ENCODE data around the gene ZNF487.

DNA sequence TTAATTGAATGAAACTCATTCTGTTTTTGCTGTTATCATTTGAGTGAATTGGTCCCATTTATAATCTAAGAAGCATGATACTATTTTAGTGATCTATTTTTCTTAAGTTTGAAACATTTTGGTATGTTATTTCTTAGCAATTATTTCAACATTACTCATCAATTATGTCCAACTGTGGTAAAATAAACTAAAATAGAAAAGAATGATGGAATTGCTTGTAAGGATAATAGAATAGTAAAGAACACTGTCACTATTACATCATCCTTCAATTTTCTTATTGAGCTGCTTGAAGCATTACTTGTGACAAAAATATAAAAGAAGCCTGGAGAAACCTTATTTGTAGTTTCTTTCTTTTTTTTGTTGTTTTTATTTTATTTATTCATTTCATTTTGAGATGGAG is 42.4 kb downstream of the ZNF487 start:
- TF ChIP-seq, protein P1, sequence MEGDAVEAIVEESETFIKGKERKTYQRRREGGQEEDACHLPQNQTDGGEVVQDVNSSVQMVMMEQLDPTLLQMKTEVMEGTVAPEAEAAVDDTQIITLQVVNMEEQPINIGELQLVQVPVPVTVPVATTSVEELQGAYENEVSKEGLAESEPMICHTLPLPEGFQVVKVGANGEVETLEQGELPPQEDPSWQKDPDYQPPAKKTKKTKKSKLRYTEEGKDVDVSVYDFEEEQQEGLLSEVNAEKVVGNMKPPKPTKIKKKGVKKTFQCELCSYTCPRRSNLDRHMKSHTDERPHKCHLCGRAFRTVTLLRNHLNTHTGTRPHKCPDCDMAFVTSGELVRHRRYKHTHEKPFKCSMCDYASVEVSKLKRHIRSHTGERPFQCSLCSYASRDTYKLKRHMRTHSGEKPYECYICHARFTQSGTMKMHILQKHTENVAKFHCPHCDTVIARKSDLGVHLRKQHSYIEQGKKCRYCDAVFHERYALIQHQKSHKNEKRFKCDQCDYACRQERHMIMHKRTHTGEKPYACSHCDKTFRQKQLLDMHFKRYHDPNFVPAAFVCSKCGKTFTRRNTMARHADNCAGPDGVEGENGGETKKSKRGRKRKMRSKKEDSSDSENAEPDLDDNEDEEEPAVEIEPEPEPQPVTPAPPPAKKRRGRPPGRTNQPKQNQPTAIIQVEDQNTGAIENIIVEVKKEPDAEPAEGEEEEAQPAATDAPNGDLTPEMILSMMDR (conservative IDR thresholded peaks at IDR 0.05; ENCODE audit: low read length), result no peak
- TF ChIP-seq EZH2phosphoT487 (IDR thresholded peaks at IDR 0.05; ENCODE audit: borderline replicate concordance, low read depth, low read length), result no peak
